GM21529 (cell line): Measurements from ENCODE around the gene FCHSD2.
"Not testable (repeated sequence)": the region's sequence is repeated elsewhere in the genome, so short reads cannot be mapped to it uniquely, and the experiment has no call there.

Experiments
- ATAC-seq: cut with Tn5 transposase; IDR thresholded peaks from one replicate; pipeline ENCODE4 v1.9.1; 2021; ENCODE audit not compliant: unreplicated experiment

FCHSD2 gene

GRCh38 chr11:73152086-73152853 lies 10.2 kb upstream of the FCHSD2 start:
- no peak for ATAC-seq

- no peak for ATAC-seq
Observed at GRCh38 chr11:73151416-73151815, 9.3 kb upstream of the FCHSD2 start.

- ATAC-seq: no peak
Observed at GRCh38 chr11:73149105-73149504, 7.0 kb upstream of the FCHSD2 start.

- no peak for ATAC-seq
Observed at GRCh38 chr11:73147771-73148681, 5.9 kb upstream of the FCHSD2 start.

- no peak for ATAC-seq
Observed at GRCh38 chr11:73145986-73146575, 4.0 kb upstream of the FCHSD2 start.

GRCh38 chr11:73143126-73143838 lies 1.2 kb upstream of the FCHSD2 start:
- no peak for ATAC-seq

- peak; percentile 24 for ATAC-seq
Observed at GRCh38 chr11:73141309-73142127, 600 bp downstream of the FCHSD2 start.

GRCh38 chr11:73141031-73141308 lies 1.1 kb downstream of the FCHSD2 start:
- no peak for ATAC-seq

- no peak for ATAC-seq
Observed at GRCh38 chr11:73140213-73141030, 1.7 kb downstream of the FCHSD2 start.

- ATAC-seq: no peak
Observed at GRCh38 chr11:73139476-73140198, 2.5 kb downstream of the FCHSD2 start.

GRCh38 chr11:73137944-73138274 lies 4.2 kb downstream of the FCHSD2 start:
- no peak for ATAC-seq

GRCh38 chr11:73137262-73137943 lies 4.7 kb downstream of the FCHSD2 start:
- ATAC-seq: no peak

GRCh38 chr11:73136722-73137121 lies 5.4 kb downstream of the FCHSD2 start:
- not testable (repeated sequence) for ATAC-seq

- no peak for ATAC-seq
Observed at GRCh38 chr11:73135346-73136284, 6.5 kb downstream of the FCHSD2 start.

- not testable (repeated sequence) for ATAC-seq
Observed at GRCh38 chr11:73132349-73132748, 9.8 kb downstream of the FCHSD2 start.

- no peak for ATAC-seq
Observed at GRCh38 chr11:73130181-73130580, 11.9 kb downstream of the FCHSD2 start.

GRCh38 chr11:73129198-73129597 lies 12.9 kb downstream of the FCHSD2 start:
- no peak for ATAC-seq
